GM19035 (cell line): ENCODE measurements around the gene APOO.

Source experiments
- ATAC-seq: cut with Tn5 transposase; IDR thresholded peaks from one replicate; pipeline ENCODE4 v1.9.1; 2021; ENCODE audit not compliant: unreplicated experiment

The APOO gene

GRCh38 chrX:23820235-23820782, 87.4 kb downstream of the APOO start:
- no peak for ATAC-seq

DNA sequence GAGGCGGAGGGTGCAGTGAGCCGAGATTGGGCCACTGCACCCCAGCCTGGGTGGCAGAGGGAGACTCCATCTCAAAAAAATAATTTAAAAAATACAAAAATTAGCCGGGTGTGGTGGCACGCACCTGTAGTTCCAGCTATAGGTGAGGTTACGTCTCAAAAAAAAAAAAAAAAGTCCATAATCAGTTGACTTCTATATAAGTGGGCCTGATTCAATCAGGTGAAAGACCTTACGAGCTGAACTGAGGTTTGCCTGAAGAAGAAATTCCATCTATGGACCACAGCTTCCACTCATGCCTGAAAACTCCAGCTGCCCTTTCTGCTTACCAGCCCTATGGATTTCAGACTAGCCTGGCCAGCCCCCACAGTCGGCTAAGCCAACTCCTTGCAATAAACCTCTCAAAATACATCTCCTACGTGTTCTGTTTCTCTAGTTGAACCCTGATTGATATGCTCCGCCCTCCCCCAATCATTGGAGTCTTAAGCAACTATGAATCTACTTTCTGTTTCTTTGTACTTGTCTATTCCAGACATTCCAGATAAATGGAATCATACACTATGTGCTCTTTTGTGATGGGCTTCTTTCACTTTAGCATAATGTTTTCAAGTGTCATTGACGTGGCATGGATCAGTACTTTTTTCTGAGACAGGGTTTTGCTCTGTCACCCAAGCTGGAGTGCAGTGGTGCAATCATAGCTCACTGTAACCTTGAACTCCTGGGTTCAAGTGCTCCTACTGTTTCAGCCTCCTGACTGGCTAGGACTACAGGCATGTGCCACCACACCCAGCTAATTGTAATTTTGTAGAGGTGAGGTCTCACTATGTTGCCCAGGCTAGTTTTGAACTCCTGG, 88.1 kb downstream of the APOO start:
- no peak for ATAC-seq

DNA sequence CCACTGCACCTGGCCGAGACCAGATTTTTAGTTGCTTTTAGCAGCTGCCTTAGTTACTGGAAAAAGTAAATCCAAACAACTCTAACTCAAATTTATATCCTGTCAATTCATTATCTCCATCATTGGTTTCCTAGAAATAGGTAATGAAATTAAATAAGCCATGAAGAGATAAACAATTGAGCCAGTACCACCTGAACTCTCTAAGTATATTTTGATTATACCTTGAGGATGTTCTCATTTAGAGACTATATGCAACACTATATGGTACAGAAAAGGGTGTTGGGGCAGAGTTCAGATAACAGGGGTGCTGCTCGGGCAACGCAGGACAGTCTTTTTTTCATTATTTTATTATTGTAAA, 89.8 kb downstream of the APOO start:
- ATAC-seq, result no peak

DNA sequence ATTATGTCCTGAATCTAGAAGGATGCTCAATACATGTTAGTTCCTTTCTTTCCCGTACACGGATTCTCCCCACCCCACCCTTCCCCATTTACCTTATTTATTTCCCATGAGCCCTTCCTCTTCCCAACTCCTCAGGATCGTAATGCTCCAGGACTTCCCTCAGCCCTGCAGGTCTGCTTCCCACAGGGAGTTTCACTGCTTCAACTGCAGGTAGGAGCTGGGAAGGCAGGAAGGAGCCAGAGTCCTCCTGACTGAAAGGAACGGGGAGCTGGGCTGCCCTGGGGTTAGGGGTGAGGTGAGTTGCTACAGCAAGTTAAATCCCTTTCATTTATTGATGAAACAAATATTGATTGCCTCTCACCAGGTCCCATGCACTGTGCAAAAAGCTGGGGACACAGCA, 91.6 kb downstream of the APOO start:
- ATAC-seq, result no peak

DNA sequence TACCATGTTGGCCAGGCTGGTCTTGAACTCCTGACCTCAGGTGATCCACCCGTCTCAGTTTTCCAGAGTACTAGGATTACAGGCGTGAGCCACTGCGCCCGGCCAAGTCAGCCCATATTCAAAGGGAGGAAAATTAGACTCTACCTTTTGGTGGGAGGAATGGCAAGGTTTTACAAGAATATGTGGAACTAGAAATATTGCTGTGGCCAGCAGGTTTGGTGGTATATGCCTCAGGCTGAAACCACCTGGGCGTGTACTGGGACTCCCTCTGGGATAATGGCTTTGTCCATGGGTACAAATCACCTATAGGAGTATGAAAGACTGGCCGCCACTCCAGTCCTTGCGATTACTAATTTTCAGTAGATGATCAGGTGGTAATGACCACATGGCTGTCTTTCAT, 92.4 kb downstream of the APOO start:
- ATAC-seq, result no peak

DNA sequence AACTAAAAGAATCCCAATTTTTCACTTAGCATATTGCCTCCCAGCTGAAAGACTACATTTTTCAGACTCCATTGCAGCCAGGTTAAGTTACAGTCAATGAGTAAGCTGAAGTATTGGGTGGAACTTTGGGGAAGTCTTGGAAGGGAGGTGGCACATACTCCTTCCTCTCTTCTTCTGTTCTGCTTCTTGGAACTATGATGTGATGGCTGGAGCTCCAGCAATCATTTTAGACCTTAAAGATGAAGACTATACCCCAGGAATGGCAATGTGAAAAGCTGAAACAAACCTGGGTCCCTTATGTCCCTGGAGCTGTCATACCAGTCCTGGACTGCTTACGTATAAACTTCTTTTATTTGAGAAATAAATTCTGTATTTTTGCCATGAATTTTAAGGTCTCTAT, 93.9 kb downstream of the APOO start:
- no peak for ATAC-seq

DNA sequence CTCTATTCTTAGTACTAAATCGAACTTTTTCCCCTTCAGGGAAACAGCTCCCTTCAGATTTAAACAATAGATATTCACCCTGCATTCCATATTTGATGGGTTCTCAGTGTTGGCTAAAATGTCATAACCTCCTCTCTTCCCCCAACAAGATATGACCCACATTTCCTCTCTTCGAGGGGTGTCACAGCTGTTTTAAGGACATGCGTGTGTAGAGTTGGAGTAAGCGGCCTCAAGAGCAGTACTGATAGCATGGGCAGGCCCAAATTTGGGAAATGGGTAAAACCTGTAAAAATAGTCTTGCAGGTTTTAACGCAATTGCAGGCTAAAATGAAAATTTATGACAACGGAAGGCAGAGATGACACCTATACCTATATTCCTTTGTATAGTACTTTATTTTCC, 96.1 kb downstream of the APOO start:
- ATAC-seq, result no peak

- ATAC-seq, result no peak
Observed at GRCh38 chrX:23811108-23811651, 96.6 kb downstream of the APOO start.

DNA sequence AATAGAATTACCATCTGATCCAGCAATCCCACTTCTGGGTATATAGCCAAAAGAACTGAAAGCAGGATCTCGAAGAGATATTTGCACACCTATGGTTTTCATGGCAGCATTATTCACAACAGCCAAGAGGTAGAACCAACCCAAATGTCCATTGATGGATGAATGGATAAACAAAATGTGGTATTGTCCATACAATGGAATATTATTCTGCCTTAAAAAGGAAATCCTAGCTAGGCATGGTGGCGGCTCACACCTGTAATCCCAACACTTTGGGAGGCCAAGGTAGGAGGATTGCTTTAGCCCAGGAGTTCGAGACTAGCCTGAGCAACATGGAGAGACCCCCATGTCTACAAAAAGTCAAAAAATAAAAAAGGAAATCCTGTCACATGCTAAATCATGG, 97.5 kb downstream of the APOO start:
- ATAC-seq, result no peak

- no peak for ATAC-seq
Observed at GRCh38 chrX:23805389-23805788, 102.3 kb downstream of the APOO start.

- no peak for ATAC-seq
Observed at GRCh38 chrX:23804578-23804977, 103.2 kb downstream of the APOO start.

DNA sequence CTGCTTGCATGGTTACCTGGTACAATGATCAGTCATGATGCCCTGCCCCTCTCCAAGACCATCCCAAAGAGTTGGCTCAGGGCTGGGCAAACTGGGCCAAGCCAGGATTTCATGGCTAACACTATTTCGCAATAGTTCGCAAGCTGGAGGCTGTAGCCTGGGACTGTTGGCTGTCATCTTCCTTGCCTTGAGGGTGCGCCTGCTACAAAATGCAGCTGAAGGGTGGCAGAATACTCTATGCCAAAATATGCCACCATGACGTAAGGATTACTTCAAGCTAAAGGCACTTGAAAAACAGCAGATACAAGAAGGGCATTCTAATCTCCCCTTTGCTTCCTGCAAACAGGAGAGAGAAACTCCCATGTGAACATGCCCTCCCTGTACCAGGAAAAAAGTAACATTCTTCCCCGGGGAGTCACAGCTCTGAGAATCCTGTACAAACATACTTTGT, 103.8 kb downstream of the APOO start:
- no peak for ATAC-seq

DNA sequence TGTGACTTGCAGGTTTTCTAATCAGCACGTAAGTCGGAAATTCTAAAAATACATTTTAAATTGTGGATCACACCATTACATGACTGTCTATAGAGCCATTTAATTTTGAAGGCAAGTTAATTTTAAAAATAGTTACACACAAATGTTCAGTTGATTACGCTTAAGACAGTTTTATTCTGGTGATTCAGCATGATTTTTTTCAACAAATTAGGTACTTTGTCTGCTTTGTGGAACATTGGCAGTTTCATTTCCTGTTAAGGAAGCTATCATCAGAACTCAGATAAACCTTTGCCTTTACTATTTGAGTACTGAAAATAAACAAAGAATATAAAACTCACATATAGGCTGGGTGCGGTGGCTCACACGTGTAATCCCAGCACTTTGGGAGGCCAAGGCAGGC, 105.3 kb downstream of the APOO start:
- ATAC-seq, result no peak

DNA sequence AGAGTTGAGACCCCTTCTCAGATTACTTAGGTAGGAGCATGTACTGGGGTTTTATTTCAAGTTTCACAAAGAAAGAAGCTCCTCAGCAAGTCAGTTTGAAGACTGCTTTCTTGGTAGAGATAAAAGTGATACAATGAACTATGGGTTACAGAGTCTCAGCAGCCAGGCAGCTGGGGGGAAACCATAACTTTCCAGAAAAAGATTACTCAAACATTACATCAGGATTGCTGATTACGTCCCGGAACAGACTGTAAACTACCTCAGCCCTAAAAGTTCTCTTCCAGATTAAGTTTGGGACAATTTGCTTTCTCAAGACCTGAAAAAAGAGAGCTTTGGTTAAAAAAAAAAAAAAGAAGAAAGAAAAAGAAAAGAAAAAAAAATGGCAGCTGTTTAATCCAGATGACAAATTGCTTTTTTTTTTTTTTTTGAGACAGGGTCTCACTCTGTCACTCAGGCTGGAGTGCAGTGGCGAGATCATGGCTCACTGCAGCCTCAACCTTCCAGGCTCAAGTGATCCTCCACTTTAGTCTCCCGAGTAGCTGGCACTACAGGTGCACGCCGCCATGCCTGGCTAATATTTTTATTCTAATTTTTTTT, 108.2 kb downstream of the APOO start:
- no peak for ATAC-seq

- no peak for ATAC-seq
Observed at GRCh38 chrX:23797371-23798128, 110.2 kb downstream of the APOO start.

DNA sequence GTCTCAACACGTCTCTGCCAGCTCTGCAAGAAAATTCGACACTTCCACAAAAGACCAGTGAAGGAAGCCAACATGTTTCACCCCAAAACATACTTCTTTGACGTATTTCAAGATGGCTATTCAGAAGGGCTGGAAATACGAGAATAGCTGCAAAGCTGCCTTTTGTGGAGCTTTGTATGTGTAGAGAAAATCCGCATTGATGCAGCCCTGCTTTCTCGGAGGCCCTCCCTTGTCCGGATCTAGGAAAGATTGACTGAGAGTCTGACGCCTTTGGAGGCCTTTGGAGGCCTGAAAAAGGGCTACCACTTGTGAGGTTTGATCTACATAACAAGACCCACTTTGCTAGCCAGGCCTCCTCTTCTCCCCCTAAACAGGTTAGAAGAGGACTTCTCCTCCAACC, 112.5 kb downstream of the APOO start:
- ATAC-seq, result no peak

DNA sequence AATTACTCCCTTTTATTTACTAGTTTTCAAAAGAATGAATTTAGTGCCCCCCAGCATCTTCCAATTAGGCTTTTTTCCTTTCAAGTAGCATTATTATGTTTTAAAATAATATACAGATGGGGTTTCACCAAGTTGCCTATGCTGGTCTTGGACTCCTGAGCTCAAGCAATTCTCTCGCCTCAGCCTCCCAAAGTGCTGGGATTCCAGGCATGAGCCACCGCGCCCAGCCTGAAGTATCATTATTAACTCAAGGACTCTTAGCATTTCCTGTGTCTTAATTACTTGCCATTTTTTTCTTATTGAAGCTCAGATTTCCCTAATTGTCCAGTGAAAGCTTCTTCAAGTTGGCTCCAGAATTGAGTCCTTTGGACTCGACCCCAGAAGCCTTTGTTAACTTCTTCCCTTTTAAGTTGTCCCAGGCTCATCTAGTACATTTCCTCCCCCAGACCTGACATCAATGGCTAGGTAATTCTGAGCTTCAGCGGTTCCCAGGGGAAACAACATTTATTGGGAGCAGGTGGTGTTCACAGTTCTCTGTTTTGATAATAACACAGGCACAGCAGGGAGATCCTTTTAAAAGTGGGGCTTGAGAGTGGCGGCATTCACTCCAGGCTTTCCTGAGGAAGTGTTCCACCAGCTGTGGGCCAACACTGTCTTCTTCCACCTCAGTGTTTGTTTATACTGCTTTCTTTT, 114.7 kb downstream of the APOO start:
- ATAC-seq, result no peak

GRCh38 chrX:23790155-23790497, 117.6 kb downstream of the APOO start:
- no peak for ATAC-seq

DNA sequence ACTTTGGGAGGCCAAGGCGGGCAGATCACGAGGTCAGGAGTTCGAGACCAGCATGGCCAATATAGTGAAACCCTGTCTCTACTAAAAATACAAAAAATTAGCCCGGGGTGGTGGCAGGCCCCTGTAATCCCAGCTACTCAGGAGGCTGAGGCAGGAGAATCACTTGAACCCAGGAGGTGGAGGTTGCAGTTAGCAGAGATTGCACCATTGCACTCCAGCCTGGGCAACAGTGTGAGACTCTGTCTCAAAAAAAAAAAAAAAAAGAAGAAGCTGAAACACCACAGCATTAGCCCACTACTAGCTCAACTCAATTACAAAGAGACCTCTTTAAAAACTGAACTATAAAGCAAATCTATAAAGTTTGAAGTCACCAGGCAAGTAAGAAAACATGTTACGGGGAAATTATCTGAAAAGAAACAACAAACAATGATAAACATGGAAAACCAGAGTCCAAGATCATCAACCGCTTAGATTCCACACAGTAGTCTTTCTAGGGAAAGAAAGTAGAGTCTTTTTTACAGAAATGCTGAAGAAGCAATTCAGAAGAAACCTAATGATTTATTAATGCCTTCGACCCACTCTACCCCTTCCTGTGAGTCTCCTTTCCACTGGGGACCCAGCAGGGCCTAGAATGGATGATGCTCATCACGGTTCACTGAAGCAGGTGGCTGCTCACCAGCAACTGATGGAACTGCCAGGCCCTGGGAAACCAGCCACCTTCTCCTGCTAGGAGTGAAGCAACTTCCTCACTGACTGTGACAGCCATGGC, 118.2 kb downstream of the APOO start:
- ATAC-seq, result no peak

DNA sequence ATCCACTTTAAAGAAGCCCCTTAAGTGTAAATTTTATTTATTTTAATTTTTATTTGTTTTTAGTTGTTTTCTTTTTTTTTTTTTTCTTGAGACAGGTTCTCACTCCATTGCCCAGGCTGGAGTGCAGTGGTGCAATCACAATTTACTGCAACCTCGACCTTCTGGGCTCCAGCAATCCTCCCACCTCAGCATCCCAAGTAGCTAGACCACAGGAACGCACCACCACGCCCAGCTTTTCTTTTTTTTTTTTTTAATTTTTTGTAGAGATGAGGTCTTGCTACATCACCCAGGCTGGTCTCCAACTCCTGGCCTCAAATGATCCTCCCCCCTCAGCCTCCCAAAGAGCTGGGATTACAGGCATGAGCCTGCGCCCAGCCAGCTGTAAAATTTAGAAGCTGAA, 118.8 kb downstream of the APOO start:
- ATAC-seq, result no peak
